H1 (cell line): ENCODE measurements around the gene PLA2G4A. TPM values are rescaled to one million over a fixed set of nuclear protein-coding genes. Genes with fewer than 3 reads are reported as not detected.

Source experiments
- CTCF ChIA-PET: fragments of 300-600 bp; sonication (Branson Sonifier 250); formaldehyde crosslinking; loops from one replicate; lab custom pipeline; 2021; ENCODE audit not compliant: partially characterized antibody; lab: Charles Lee
- POLR2A ChIA-PET: fragments of 300-600 bp; sonication (Branson Sonifier 250); formaldehyde crosslinking; loops from one replicate; lab custom pipeline; 2021; ENCODE audit warnings: inconsistent platforms; ENCODE audit not compliant: partially characterized antibody; lab: Charles Lee
- DNase-seq, 2 experiments: peaks; one replicate each; pipeline versions ENCODE4 v3.0.0 to v3.0.0-alpha.2; 2010 to 2022; ENCODE audit warnings: low spot score in 2 of 2, low read depth in 1 of 2, mixed read lengths in 1 of 2
- FAIRE-seq: peaks from 2 replicates; lab custom pipeline; 2011; peaks lifted over from hg19 to GRCh38; lab: Jason Lieb, UNC
- H2AFZ ChIP-seq: 2 replicates; pipeline ENCODE4 v1.8.1; 2012; ENCODE audit warnings: low read length, inconsistent platforms
- H2AK5ac ChIP-seq: 2 replicates; pipeline ENCODE4 v1.6.1; 2013; ENCODE audit warnings: low read depth, low read length
- H2BK120ac ChIP-seq: replicated peaks from 2 replicates; pipeline ENCODE3; 2013; ENCODE audit warnings: low read depth, low read length, inconsistent platforms
- H2BK12ac ChIP-seq: 2 replicates; pipeline ENCODE4 v1.6.1; 2013; ENCODE audit warnings: low read depth, low read length
- H2BK15ac ChIP-seq: 2 replicates; pipeline ENCODE4 v1.6.1; 2013; ENCODE audit warnings: low read length
- H2BK20ac ChIP-seq: 2 replicates; pipeline ENCODE4 v1.6.1; 2013; ENCODE audit warnings: low read length
- H2BK5ac ChIP-seq: 2 replicates; pipeline ENCODE4 v1.6.1; 2013; ENCODE audit warnings: low read depth, low read length
- H3K14ac ChIP-seq: 2 replicates; pipeline ENCODE4 v1.6.1; 2013; ENCODE audit warnings: inconsistent platforms; ENCODE audit not compliant: insufficient read length
- H3K18ac ChIP-seq: 2 replicates; pipeline ENCODE4 v1.6.1; 2013; ENCODE audit warnings: low read length; ENCODE audit errors: extremely low read depth
- H3K23ac ChIP-seq: 2 replicates; pipeline ENCODE4 v1.6.1; 2013; ENCODE audit warnings: inconsistent platforms; ENCODE audit not compliant: insufficient read length
- H3K23me2 ChIP-seq: 2 replicates; pipeline ENCODE4 v1.6.1; 2013; ENCODE audit warnings: low read depth, low read length
- H3K27ac ChIP-seq: 2 replicates; pipeline ENCODE4 v1.6.1; 2011; ENCODE audit warnings: low read depth, low read length, inconsistent platforms
- H3K27me3 ChIP-seq, 4 experiments: replicated peaks in 1 of 4; 1 replicate in 1 of 4; 2 replicates in 3 of 4; pipeline versions ENCODE4 v1.6.1 to v1.8.1; 2011 to 2013; ENCODE audit warnings: low read length in 3 of 4, mild to moderate bottlenecking in 3 of 4, inconsistent platforms in 2 of 4, mixed read lengths in 2 of 4, moderate library complexity in 1 of 4; ENCODE audit not compliant: control insufficient read depth in 3 of 4, insufficient read depth in 3 of 4; ENCODE audit errors: extremely low read depth in 1 of 4
- H3K36me3 ChIP-seq, 4 experiments: 2 replicates each; pipeline versions ENCODE4 v1.6.1 to v1.8.1; 2011 to 2013; ENCODE audit warnings: mild to moderate bottlenecking in 4 of 4, low read length in 3 of 4, moderate library complexity in 2 of 4, control low read depth in 1 of 4, inconsistent platforms in 1 of 4; ENCODE audit not compliant: insufficient read depth in 4 of 4, control insufficient read depth in 2 of 4
- H3K4ac ChIP-seq: replicated peaks from 2 replicates; pipeline ENCODE3; 2013; ENCODE audit warnings: low read length, low read depth, mixed read lengths, inconsistent platforms; ENCODE audit not compliant: insufficient read length
- H3K4me1 ChIP-seq, 4 experiments: replicated peaks in 1 of 4; 1 replicate in 1 of 4; 2 replicates in 3 of 4; pipeline versions ENCODE4 v1.6.1 to v1.8.1; 2011 to 2013; ENCODE audit warnings: low read length in 3 of 4, inconsistent platforms in 2 of 4, mixed read lengths in 1 of 4; ENCODE audit not compliant: insufficient read depth in 4 of 4, control insufficient read depth in 3 of 4
- H3K4me2 ChIP-seq, 2 experiments: 2 replicates each; pipeline versions ENCODE4 v1.6.1 to v1.8.1; 2011 to 2013; ENCODE audit warnings: low read depth in 2 of 2, low read length in 2 of 2, control low read depth in 1 of 2, inconsistent platforms in 1 of 2, mild to moderate bottlenecking in 1 of 2; ENCODE audit not compliant: insufficient read depth in 1 of 2
- H3K4me3 ChIP-seq, 4 experiments: fragments of 200-600, 300-600 bp in 1 of 4; sonication (generic), shearing (Covaris generic), sonication (Bioruptor Twin) in 1 of 4; 2 replicates each; pipeline versions ENCODE4 v1.5.1 to v1.8.1; 2011 to 2016; ENCODE audit warnings: low read length in 4 of 4, low read depth in 3 of 4, control low read depth in 2 of 4, inconsistent platforms in 2 of 4, mild to moderate bottlenecking in 2 of 4, mixed read lengths in 1 of 4, moderate library complexity in 1 of 4; ENCODE audit not compliant: insufficient read depth in 2 of 4; ENCODE audit errors: extremely low read depth in 1 of 4
- H3K56ac ChIP-seq: replicated peaks from 2 replicates; pipeline ENCODE3; 2013; ENCODE audit warnings: low read depth, mild to moderate bottlenecking, mixed read lengths, low read length, inconsistent platforms; ENCODE audit not compliant: insufficient read length
- H3K79me1 ChIP-seq: 2 replicates; pipeline ENCODE4 v1.6.1; 2013; ENCODE audit warnings: low read depth, low read length, control low read depth
- H3K79me2 ChIP-seq, 2 experiments: 2 replicates each; pipeline versions ENCODE4 v1.6.1 to v1.8.1; 2012 to 2013; ENCODE audit warnings: low read length in 2 of 2, mild to moderate bottlenecking in 2 of 2, inconsistent platforms in 1 of 2; ENCODE audit not compliant: insufficient read depth in 2 of 2, control insufficient read depth in 1 of 2
- H3K9ac ChIP-seq, 4 experiments: replicated peaks in 1 of 4; 1 replicate in 1 of 4; 2 replicates in 3 of 4; pipeline versions ENCODE4 v1.6.1 to v1.8.1; 2011 to 2013; ENCODE audit warnings: low read depth in 3 of 4, low read length in 3 of 4, control low read depth in 2 of 4, mild to moderate bottlenecking in 2 of 4, moderate library complexity in 2 of 4, inconsistent platforms in 1 of 4; ENCODE audit errors: extremely low read depth in 1 of 4
- H3K9me3 ChIP-seq, 2 experiments: 2 replicates each; pipeline versions ENCODE4 v1.6.1 to v1.8.1; 2012 to 2013; ENCODE audit warnings: mild to moderate bottlenecking in 2 of 2, moderate library complexity in 2 of 2, control low read depth in 1 of 2, inconsistent platforms in 1 of 2, low read depth in 1 of 2, low read length in 1 of 2, mixed read lengths in 1 of 2; ENCODE audit not compliant: insufficient read depth in 2 of 2
- H4K20me1 ChIP-seq, 2 experiments: replicated peaks in 1 of 2; 2 replicates each; pipeline versions ENCODE3 to v1.8.1; 2011 to 2013; ENCODE audit warnings: inconsistent platforms in 2 of 2, low read length in 2 of 2, mild to moderate bottlenecking in 1 of 2; ENCODE audit not compliant: insufficient read depth in 2 of 2, control insufficient read depth in 1 of 2
- H4K5ac ChIP-seq: 2 replicates; pipeline ENCODE4 v1.6.1; 2013; ENCODE audit warnings: low read length, low read depth, mixed read lengths, inconsistent platforms; ENCODE audit not compliant: insufficient read length
- H4K8ac ChIP-seq: 2 replicates; pipeline ENCODE4 v1.8.0; 2013; ENCODE audit warnings: mild to moderate bottlenecking, moderate library complexity, low read length, inconsistent platforms; ENCODE audit not compliant: insufficient read depth; ENCODE audit errors: extremely low read depth
- H4K91ac ChIP-seq: replicated peaks from 2 replicates; pipeline ENCODE3; 2013; ENCODE audit warnings: low read length, mixed read lengths, inconsistent platforms; ENCODE audit not compliant: insufficient read length
- ATF2 ChIP-seq: IDR thresholded peaks from 2 replicates; pipeline ENCODE4 v1.6.1; 2012; ENCODE audit warnings: low read length, inconsistent platforms
- CEBPB ChIP-seq: IDR thresholded peaks from 2 replicates; pipeline ENCODE4 v1.6.1; 2012; ENCODE audit warnings: low read depth, low read length
- HDAC2 ChIP-seq, 2 experiments: fragments of 300-600 bp in 1 of 2; sonication (generic) in 1 of 2; IDR thresholded peaks; 2 replicates each; pipeline ENCODE4 v1.6.1; 2011 to 2012; ENCODE audit warnings: low read depth in 2 of 2, low read length in 2 of 2, mild to moderate bottlenecking in 2 of 2, moderate library complexity in 2 of 2, borderline replicate concordance in 1 of 2, inconsistent platforms in 1 of 2
- TCF12 ChIP-seq: IDR thresholded peaks from 2 replicates; pipeline ENCODE4 v1.6.1; 2011; ENCODE audit warnings: low read depth, mild to moderate bottlenecking, low read length
- WGBS, 2 experiments: shearing (Covaris generic) in 1 of 2; methylation state at CpG; one replicate each; pipeline versions ENCODE4 v1.1.6 to v1.1.7; 2013 to 2015; ENCODE audit warnings: low lambda C conversion rate in 2 of 2, mixed read lengths in 2 of 2, inconsistent platforms in 1 of 2, low coverage in 1 of 2, missing lambda C conversion rate in 1 of 2; ENCODE audit not compliant: insufficient replicate concordance in 2 of 2, insufficient coverage in 1 of 2, insufficient read length in 1 of 2; ENCODE audit errors: extremely low coverage in 1 of 2, missing lambda C conversion rate in 1 of 2; 5-methylcytosine and 5-hydroxymethylcytosine counted together
- polyA plus RNA-seq, 7 experiments: library from polyadenylated mRNA; depleted of rRNA in 3 of 7; stranded (reverse) in 5 of 7; unstranded in 2 of 7; fragments of >200 nt in 5 of 7; fragments of 200-250 nt in 2 of 7; gene quantifications; 1 replicate in 5 of 7; 2 replicates in 1 of 7; 4 replicates in 1 of 7; pipeline versions ENCODE4 v1.2.1 to v1.2.3, GENCODE V29; 2011 to 2013; ENCODE audit warnings: missing spikeins in 2 of 7, mixed read lengths in 2 of 7
- total RNA-seq: library from RNA; stranded (reverse); fragmentation: NEBNext Ultra II Directional; extraction: Animal tissue kit (Norgen Biotek cat#: 25700); gene quantifications from 2 replicates; pipeline ENCODE4 v1.2.1, GENCODE V29; 2021

PLA2G4A gene
- total and polyA plus RNA-seq, 2 of the 8 experiments (the other 6 are each of a cell fraction or from before 2014, with no cell fraction given) = 0.63 to 1.4 TPM

- Histone ChIP-seq H3K9me3 (no peaks in the 10 kb centered on the region; a peak in 1 of 4 replicates), H3K23me2 (no peaks in the 10 kb centered on the region), H3K4me2 (no peak overlapping the region), H2AFZ (no peak overlapping the region; the same call in 1 of the 2 replicates), H3K27ac (no peak overlapping the region), H3K79me1 (no peaks in the 10 kb centered on the region), H3K27me3 (no peaks in the 10 kb centered on the region), H2BK12ac (no peak overlapping the region), H2BK20ac (no peak overlapping the region), H3K36me3 (no peaks in the 10 kb centered on the region), H2BK15ac (no peak overlapping the region), H3K14ac (no peak overlapping the region), H3K4me1 (no peaks in the 10 kb centered on the region), H2BK5ac (no peak overlapping the region), H3K9ac (no peak overlapping the region), H4K5ac (no peak overlapping the region), H3K79me2 (no peaks in the 10 kb centered on the region), H4K91ac (no peak overlapping the region), H3K4me3 (no peak overlapping the region), H3K4ac (no peak overlapping the region), H3K56ac (no peak overlapping the region), H2BK120ac (no peak overlapping the region), H4K20me1 (no peaks in the 10 kb centered on the region), H2AK5ac (no peak overlapping the region), H4K8ac (no peak overlapping the region), H3K18ac (no peak overlapping the region), H3K23ac (no peak overlapping the region)
- FAIRE-seq = no peak
- 89% methylated on average over 4 of the region's 4 CpGs; no CpG with 5 or more reads in 1 of the 2 experiments for WGBS, 2 experiments
- ChIA-PET POLR2A (no interaction called here), CTCF (interaction anchor here (1.0 kb wide), 1 partner anchor 18 kb away, joined by 3 read pairs; no protein-coding TSS in a partner anchor)
- DNase-seq = no peak
- TF ChIP-seq TCF12 (no peak), ATF2 (no peak), HDAC2 (IDR thresholded peaks at IDR 0.05; ENCODE audit: borderline replicate concordance in 1 of 2, low read depth in 2 of 2, low read length in 2 of 2) (no peak), CEBPB (no peak)
Measured at GRCh38 chr1:187033693-187034390, 205.1 kb downstream of the PLA2G4A start.
